Neural cell (in vitro differentiated cells): ENCODE data around the gene NRP2. TPM values are rescaled to one million over a fixed set of nuclear protein-coding genes. Genes with fewer than 3 reads are reported as not detected.

Experiments used
- H2AFZ ChIP-seq: fragments of 200-600, 300-800 bp; sonication (generic), shearing (Covaris generic); 2 replicates; pipeline ENCODE4 v1.6.0; 2014; ENCODE audit warnings: low read depth, mild to moderate bottlenecking, antibody characterized with exemption, low read length, moderate library complexity
- H3F3A ChIP-seq: fragments of 200-600 bp; shearing (Covaris generic); 2 replicates; pipeline ENCODE4 v1.6.1; 2016; ENCODE audit warnings: mild to moderate bottlenecking, moderate library complexity, mixed read lengths, antibody characterized with exemption, low read length; ENCODE audit not compliant: insufficient read depth, poor library complexity, severe bottlenecking
- H3K27ac ChIP-seq: fragments of 200-600, 300-800 bp; sonication (generic), shearing (Covaris generic); 2 replicates; pipeline ENCODE4 v1.5.1; 2014; ENCODE audit warnings: mild to moderate bottlenecking, low read length, moderate library complexity
- H3K27me3 ChIP-seq: fragments of 300-800, 200-600 bp; sonication (generic), shearing (Covaris generic); 2 replicates; pipeline ENCODE4 v1.6.0; 2014; ENCODE audit warnings: mild to moderate bottlenecking, low read depth, low read length, moderate library complexity; ENCODE audit not compliant: insufficient read depth
- H3K36me3 ChIP-seq: fragments of 300-800, 200-600 bp; sonication (generic), shearing (Covaris generic); 2 replicates; pipeline ENCODE4 v1.5.1; 2014; ENCODE audit warnings: mild to moderate bottlenecking, antibody characterized with exemption, low read length, moderate library complexity; ENCODE audit not compliant: insufficient read depth
- H3K4me2 ChIP-seq: fragments of 300-800, 200-600 bp; sonication (generic), shearing (Covaris generic); 2 replicates; pipeline ENCODE4 v1.6.0; 2014; ENCODE audit warnings: mild to moderate bottlenecking, low read length
- H3K4me3 ChIP-seq: fragments of 300-800, 200-600 bp; sonication (generic), shearing (Covaris generic); 2 replicates; pipeline ENCODE4 v1.5.1; 2014; ENCODE audit warnings: mild to moderate bottlenecking, low read length, moderate library complexity
- H3K79me2 ChIP-seq: fragments of 200-600 bp; shearing (Covaris generic); replicated peaks from 2 replicates; pipeline ENCODE4 v1.6.0; 2014; ENCODE audit warnings: mild to moderate bottlenecking, low read length, moderate library complexity; ENCODE audit not compliant: insufficient read depth
- H3K9ac ChIP-seq: fragments of 300-800, 200-600 bp; sonication (generic), shearing (Covaris generic); 2 replicates; pipeline ENCODE4 v1.6.1; 2016; ENCODE audit warnings: mild to moderate bottlenecking, low read length, mixed read lengths
- H3K9me2 ChIP-seq: fragments of 200-600 bp; shearing (Covaris generic); 2 replicates; pipeline ENCODE4 v1.6.1; 2016; ENCODE audit warnings: mild to moderate bottlenecking, low read length, mixed read lengths; ENCODE audit not compliant: insufficient read depth
- H3K9me3 ChIP-seq: fragments of 200-600, 300-800 bp; sonication (generic), shearing (Covaris generic); 2 replicates; pipeline ENCODE4 v1.6.1; 2016; ENCODE audit warnings: mild to moderate bottlenecking, mixed run types, low read length, moderate library complexity, mixed read lengths
- H4K20me1 ChIP-seq: fragments of 200-600 bp; shearing (Covaris generic); 2 replicates; pipeline ENCODE4 v1.6.1; 2016; ENCODE audit warnings: mild to moderate bottlenecking, mixed run types; ENCODE audit not compliant: insufficient read depth
- CTCF ChIP-seq: fragments of 450-650 bp; IDR thresholded peaks from 2 replicates; pipeline ENCODE4 v1.5.1; 2014; ENCODE audit warnings: antibody characterized with exemption, mild to moderate bottlenecking, moderate library complexity; ENCODE audit not compliant: poor library complexity, severe bottlenecking
- EP300 ChIP-seq: fragments of 450-650 bp; conservative IDR thresholded peaks from 2 replicates; pipeline ENCODE4 v1.6.1; 2014; ENCODE audit warnings: antibody characterized with exemption, mild to moderate bottlenecking, moderate library complexity; ENCODE audit not compliant: poor library complexity, severe bottlenecking
- EZH2 ChIP-seq: fragments of 200-600, 300-800 bp; shearing (Covaris generic), sonication (generic); IDR thresholded peaks from 2 replicates; pipeline ENCODE4 v1.6.1; 2014; ENCODE audit warnings: antibody characterized with exemption, low read length, borderline replicate concordance, mild to moderate bottlenecking; ENCODE audit not compliant: insufficient read depth, poor library complexity, severe bottlenecking
- MXI1 ChIP-seq: fragments of 450-650 bp; conservative IDR thresholded peaks from 2 replicates; pipeline ENCODE4 v1.6.1; 2014; ENCODE audit warnings: antibody characterized with exemption, mild to moderate bottlenecking; ENCODE audit not compliant: poor library complexity, severe bottlenecking
- POLR2AphosphoS5 ChIP-seq: IDR thresholded peaks from 2 replicates; pipeline ENCODE4 v1.6.1; 2012
- RAD21 ChIP-seq: fragments of 450-650 bp; conservative IDR thresholded peaks from 2 replicates; pipeline ENCODE4 v1.6.1; 2014; ENCODE audit warnings: antibody characterized with exemption, mild to moderate bottlenecking, moderate library complexity
- REST ChIP-seq: IDR thresholded peaks from 2 replicates; pipeline ENCODE4 v1.6.1; 2012; ENCODE audit warnings: borderline replicate concordance
- SMC3 ChIP-seq: fragments of 450-650 bp; conservative IDR thresholded peaks from 2 replicates; pipeline ENCODE4 v1.6.1; 2014; ENCODE audit warnings: antibody characterized with exemption, mild to moderate bottlenecking, moderate library complexity; ENCODE audit not compliant: poor library complexity
- TAF1 ChIP-seq: IDR thresholded peaks from 2 replicates; pipeline ENCODE4 v1.6.1; 2012; ENCODE audit warnings: low read depth
- polyA plus RNA-seq: library from polyadenylated mRNA; depleted of rRNA; stranded (reverse); fragments of >200 nt; gene quantifications from 2 replicates; pipeline ENCODE4 v1.2.3, GENCODE V29; 2014

The NRP2 gene
- polyA plus RNA-seq, 1 donor from 2014 or later, result 30.2 TPM

GRCh38 chr2:205717999-205718398 is 35.7 kb downstream of the NRP2 start:
- Histone ChIP-seq H3K9ac (no peak overlapping the region), H4K20me1 (no peaks in the 10 kb centered on the region), H3K27ac (no peak overlapping the region), H3K4me2 (no peak overlapping the region), H3K27me3 (no peaks in the 10 kb centered on the region), H3K9me2 (no peaks in the 10 kb centered on the region), H2AFZ (no peak overlapping the region), H3K4me3 (no peak overlapping the region), H3K79me2 (no peaks in the 10 kb centered on the region), H3F3A (no peaks in the 10 kb centered on the region), H3K9me3 (no peaks in the 10 kb centered on the region), H3K36me3 (peaks cover 3% of the 10 kb centered on the region)
- TF ChIP-seq CTCF (no peak), SMC3 (no peak), REST (no peak), EP300 (no peak), TAF1 (no peak), RAD21 (no peak), EZH2 (no peak), MXI1 (no peak), POLR2AphosphoS5 (no peak)

- Histone ChIP-seq H3K4me3 (no peak overlapping the region), H3F3A (no peaks in the 10 kb centered on the region), H3K79me2 (no peaks in the 10 kb centered on the region), H3K9me2 (no peaks in the 10 kb centered on the region), H3K27ac (no peak overlapping the region), H4K20me1 (no peaks in the 10 kb centered on the region), H2AFZ (no peak overlapping the region), H3K27me3 (no peaks in the 10 kb centered on the region), H3K9me3 (no peaks in the 10 kb centered on the region), H3K36me3 (peaks cover 3% of the 10 kb centered on the region), H3K4me2 (no peak overlapping the region), H3K9ac (no peak overlapping the region)
- TF ChIP-seq POLR2AphosphoS5 (no peak), TAF1 (no peak), EP300 (no peak)
Observed at GRCh38 chr2:205719847-205720246, 37.5 kb downstream of the NRP2 start.

GRCh38 chr2:205720451-205720902 is 38.2 kb downstream of the NRP2 start:
- Histone ChIP-seq H3K4me3 (no peak overlapping the region), H2AFZ (no peak overlapping the region), H3K27me3 (no peaks in the 10 kb centered on the region), H4K20me1 (no peaks in the 10 kb centered on the region), H3K27ac (no peak overlapping the region), H3K36me3 (peaks cover 3% of the 10 kb centered on the region), H3K4me2 (no peak overlapping the region), H3K9ac (no peak overlapping the region), H3K79me2 (no peaks in the 10 kb centered on the region), H3K9me2 (no peaks in the 10 kb centered on the region), H3K9me3 (no peaks in the 10 kb centered on the region), H3F3A (no peaks in the 10 kb centered on the region)
- TF ChIP-seq EZH2 (no peak), REST (no peak), RAD21 (no peak), TAF1 (no peak), POLR2AphosphoS5 (no peak), EP300 (no peak), MXI1 (no peak), CTCF (no peak), SMC3 (no peak)
